Prostate gland (tissue), 2 donors: ENCODE measurements around the gene TYW3. TPM values are rescaled to one million over a fixed set of nuclear protein-coding genes. Genes with fewer than 3 reads are reported as not detected.

Experiments used
- DNase-seq: peaks from one replicate; pipeline ENCODE4 v3.0.0-alpha.2; 2019; ENCODE audit warnings: low spot score
- H3K27ac ChIP-seq, 2 donors: fragments of 200-600 bp; sonication (generic); 2 replicates each; pipeline ENCODE4 v1.5.1; 2017 to 2019
- H3K27me3 ChIP-seq: fragments of 200-600 bp; sonication (generic); replicated peaks from 2 replicates; pipeline ENCODE4 v1.5.1; 2019; ENCODE audit not compliant: insufficient read depth
- H3K36me3 ChIP-seq, 2 donors: fragments of 200-600 bp; sonication (generic); 1 replicate in 1 of 2; 2 replicates in 1 of 2; pipeline versions ENCODE4 v1.5.1 to v1.8.1; 2017 to 2019
- H3K4me1 ChIP-seq: fragments of 200-600 bp; sonication (generic); replicated peaks from 2 replicates; pipeline ENCODE4 v1.5.1; 2019
- H3K4me3 ChIP-seq, 2 donors: fragments of 200-600 bp; sonication (generic); 2 replicates each; pipeline ENCODE4 v1.5.1; 2017 to 2019
- H3K9me3 ChIP-seq: fragments of 200-600 bp; sonication (generic); 2 replicates; pipeline ENCODE4 v1.5.1; 2017
- POLR2A ChIP-seq: fragments of 450-650 bp; IDR thresholded peaks from one replicate; pipeline ENCODE4 v1.6.1; 2016; ENCODE audit warnings: antibody characterized with exemption, mild to moderate bottlenecking
- POLR2AphosphoS5 ChIP-seq: sonication (generic); formaldehyde crosslinking; IDR thresholded peaks from one replicate; pipeline ENCODE4 v1.6.1; 2017; ENCODE audit warnings: antibody characterized with exemption
- WGBS: methylation state at CpG from one replicate; pipeline ENCODE4 v1.1.5; 2018; 5-methylcytosine and 5-hydroxymethylcytosine counted together
- intact Hi-C: fragments of 100-400 bp; cut with DNase I; formaldehyde crosslinking; loops from one replicate; pipeline ENCODE4 v1.14.2; 2022
- total RNA-seq, 2 donors: library from RNA; depleted of rRNA; stranded (reverse); fragments of >200 nt; gene quantifications; one replicate each; pipeline ENCODE4 v1.1.0, GENCODE V29; 2016
- TF ChIP-seq, protein P1 (sequence below), 4 experiments: fragments of 200-600 bp in 2 of 4; fragments of 450-650 bp in 2 of 4; sonication (generic) in 2 of 4; IDR thresholded peaks; 1 replicate in 3 of 4; 2 replicates in 1 of 4; pipeline ENCODE4 v1.5.1; 2016 to 2019; ENCODE audit warnings: antibody characterized with exemption in 4 of 4, mild to moderate bottlenecking in 2 of 4, moderate library complexity in 2 of 4

Gene TYW3
- total RNA-seq, 2 donors from 2014 or later, result 15.8 to 16.1 TPM

DNA sequence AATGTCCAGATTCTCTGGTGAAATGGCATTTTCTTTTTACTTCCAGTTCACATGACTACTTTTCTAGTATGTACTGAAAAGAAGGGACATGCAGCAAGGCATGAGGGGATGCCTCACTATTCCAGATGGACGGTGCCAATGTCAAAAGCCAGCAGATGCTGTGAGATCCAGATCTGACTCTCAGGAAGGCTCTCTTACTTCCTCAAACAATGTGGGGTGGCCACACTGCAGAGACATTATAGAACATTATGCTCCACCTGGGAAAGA is 17.8 kb upstream of the TYW3 start:
- Histone ChIP-seq H3K4me3 (no peak overlapping the region), H3K36me3 (no peaks in the 10 kb centered on the region), H3K27me3 (no peaks in the 10 kb centered on the region), H3K4me1 (no peaks in the 10 kb centered on the region), H3K27ac (no peak overlapping the region), H3K9me3 (no peaks in the 10 kb centered on the region)
- no peak for DNase-seq
- TF ChIP-seq POLR2AphosphoS5 (no peak), POLR2A (no peak)
- TF ChIP-seq, protein P1, sequence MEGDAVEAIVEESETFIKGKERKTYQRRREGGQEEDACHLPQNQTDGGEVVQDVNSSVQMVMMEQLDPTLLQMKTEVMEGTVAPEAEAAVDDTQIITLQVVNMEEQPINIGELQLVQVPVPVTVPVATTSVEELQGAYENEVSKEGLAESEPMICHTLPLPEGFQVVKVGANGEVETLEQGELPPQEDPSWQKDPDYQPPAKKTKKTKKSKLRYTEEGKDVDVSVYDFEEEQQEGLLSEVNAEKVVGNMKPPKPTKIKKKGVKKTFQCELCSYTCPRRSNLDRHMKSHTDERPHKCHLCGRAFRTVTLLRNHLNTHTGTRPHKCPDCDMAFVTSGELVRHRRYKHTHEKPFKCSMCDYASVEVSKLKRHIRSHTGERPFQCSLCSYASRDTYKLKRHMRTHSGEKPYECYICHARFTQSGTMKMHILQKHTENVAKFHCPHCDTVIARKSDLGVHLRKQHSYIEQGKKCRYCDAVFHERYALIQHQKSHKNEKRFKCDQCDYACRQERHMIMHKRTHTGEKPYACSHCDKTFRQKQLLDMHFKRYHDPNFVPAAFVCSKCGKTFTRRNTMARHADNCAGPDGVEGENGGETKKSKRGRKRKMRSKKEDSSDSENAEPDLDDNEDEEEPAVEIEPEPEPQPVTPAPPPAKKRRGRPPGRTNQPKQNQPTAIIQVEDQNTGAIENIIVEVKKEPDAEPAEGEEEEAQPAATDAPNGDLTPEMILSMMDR (IDR thresholded peaks at IDR 0.05), result no peak
- WGBS, result 67% methylated on average over 1 of the region's 1 CpG
- intact Hi-C loops, result no loop called here

DNA sequence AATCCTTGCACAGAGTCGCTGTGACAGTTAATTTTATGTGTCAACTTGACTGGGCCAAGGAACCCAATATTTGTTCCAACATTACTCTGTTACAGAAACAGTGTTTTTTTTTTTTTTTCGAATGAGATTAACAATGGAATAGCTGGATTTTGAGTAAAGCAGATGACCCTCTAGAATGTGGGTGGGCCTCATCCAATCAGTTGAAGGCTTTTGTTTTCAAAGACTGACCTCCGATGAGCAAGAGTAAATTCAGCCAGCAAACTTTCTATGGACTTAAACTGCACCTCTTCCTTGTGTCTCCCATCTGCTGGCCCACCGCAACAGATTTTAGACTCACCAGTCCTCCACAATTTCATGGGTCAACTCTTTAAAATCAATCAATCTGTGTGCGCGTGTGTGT is 17.1 kb upstream of the TYW3 start:
- intact Hi-C loops, result no loop called here
- no peaks in the 10 kb centered on the region for H3K9me3 ChIP-seq
- no peak for DNase-seq
- 79% methylated on average over 6 of the region's 6 CpGs for WGBS
- no peaks in the 10 kb centered on the region for H3K36me3 ChIP-seq
- no peaks in the 10 kb centered on the region for H3K27me3 ChIP-seq
- no peaks in the 10 kb centered on the region for H3K4me1 ChIP-seq
- H3K4me3 ChIP-seq, result no peak overlapping the region
- H3K27ac ChIP-seq, result no peak overlapping the region
- TF ChIP-seq POLR2AphosphoS5 (no peak), POLR2A (no peak)
- TF ChIP-seq, protein P1 (IDR thresholded peaks at IDR 0.05), result no peak

DNA sequence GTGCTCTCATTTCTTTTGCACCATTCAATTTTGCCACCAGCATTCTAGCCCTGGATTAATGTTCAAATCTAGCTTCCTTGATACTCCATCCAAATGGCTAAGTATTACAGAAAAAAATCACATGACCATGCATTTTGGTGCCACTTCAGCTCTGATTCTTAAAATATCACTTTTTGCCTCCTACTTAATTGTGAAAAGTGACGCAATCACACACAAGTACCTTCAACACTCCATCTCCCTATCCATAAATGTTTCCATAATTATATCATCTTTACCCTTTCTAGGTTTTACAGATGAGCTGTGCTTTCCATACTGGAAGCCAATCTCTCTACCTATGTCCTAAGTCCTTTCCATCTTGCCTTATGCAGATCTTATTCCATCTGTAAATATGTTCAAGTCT is 16.1 kb upstream of the TYW3 start:
- Histone ChIP-seq H3K9me3 (no peaks in the 10 kb centered on the region), H3K27ac (no peak overlapping the region), H3K36me3 (no peaks in the 10 kb centered on the region), H3K4me3 (no peak overlapping the region), H3K27me3 (no peaks in the 10 kb centered on the region), H3K4me1 (no peaks in the 10 kb centered on the region)
- DNase-seq, result no peak
- intact Hi-C loops, result no loop called here
- TF ChIP-seq, protein P1 (IDR thresholded peaks at IDR 0.05), result no peak
- TF ChIP-seq POLR2AphosphoS5, result no peak
- no peak for TF ChIP-seq POLR2A
- WGBS, result 100% methylated on average over 1 of the region's 1 CpG

DNA sequence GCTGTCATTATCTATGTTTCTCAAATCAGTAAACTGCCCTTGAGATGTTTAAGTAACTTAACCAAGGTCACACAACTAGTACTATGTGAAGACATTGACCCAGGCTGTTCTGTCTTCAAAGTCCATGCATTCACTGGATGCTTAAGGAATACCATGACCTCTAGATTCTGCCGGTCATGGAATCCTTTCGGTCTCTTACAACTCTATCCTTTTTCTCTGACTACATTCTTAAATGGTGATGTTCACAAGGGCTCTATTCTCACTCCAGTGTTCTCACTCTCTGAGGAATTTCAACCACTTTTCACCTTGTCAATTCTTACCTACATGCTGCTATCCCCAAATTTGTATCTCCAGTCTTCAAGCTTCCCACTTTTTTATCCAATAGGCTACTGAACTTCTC is 15.3 kb upstream of the TYW3 start:
- TF ChIP-seq POLR2A (no peak), POLR2AphosphoS5 (no peak)
- TF ChIP-seq, protein P1 (IDR thresholded peaks at IDR 0.05), result no peak
- no peak overlapping the region for H3K4me3 ChIP-seq
- 98% methylated on average over 2 of the region's 2 CpGs for WGBS
- no peaks in the 10 kb centered on the region for H3K9me3 ChIP-seq
- H3K4me1 ChIP-seq, result no peaks in the 10 kb centered on the region
- DNase-seq, result no peak
- H3K27ac ChIP-seq, result no peak overlapping the region
- no peaks in the 10 kb centered on the region for H3K36me3 ChIP-seq
- no peaks in the 10 kb centered on the region for H3K27me3 ChIP-seq
- intact Hi-C loops, result no loop called here

DNA sequence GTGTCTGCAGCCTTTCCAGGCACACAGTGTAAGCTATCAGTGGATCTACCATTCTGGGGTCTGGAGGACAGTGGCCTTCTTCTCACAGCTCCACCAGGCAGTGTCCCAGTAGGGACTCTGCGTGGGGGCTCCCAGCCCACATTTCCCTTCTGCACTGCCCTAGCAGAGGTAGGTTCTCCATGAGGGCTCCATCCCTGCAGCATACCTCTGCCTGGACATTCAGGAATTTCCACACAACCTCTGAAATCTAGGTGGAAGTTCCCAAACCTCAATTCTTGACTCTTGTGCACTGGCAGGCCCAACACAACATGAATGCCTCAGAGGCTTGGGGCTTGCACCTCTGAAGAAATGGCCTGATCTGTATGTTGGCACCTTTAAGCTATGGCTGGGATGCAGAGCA is 6.9 kb upstream of the TYW3 start:
- Histone ChIP-seq H3K36me3 (no peaks in the 10 kb centered on the region), H3K27me3 (no peaks in the 10 kb centered on the region), H3K4me1 (no peaks in the 10 kb centered on the region), H3K9me3 (no peaks in the 10 kb centered on the region), H3K27ac (no peak overlapping the region), H3K4me3 (no peak overlapping the region)
- 100% methylated on average over 1 of the region's 1 CpG for WGBS
- intact Hi-C loops, result no loop called here
- DNase-seq, result no peak
- no peak for TF ChIP-seq POLR2A
- TF ChIP-seq POLR2AphosphoS5, result no peak
- TF ChIP-seq, protein P1 (IDR thresholded peaks at IDR 0.05), result no peak
